Type B pancreatic cell (in vitro differentiated cells): ENCODE results near the gene ENTREP1. TPM values are rescaled to one million over a fixed set of nuclear protein-coding genes. Genes with fewer than 3 reads are reported as not detected.
"Not testable (repeated sequence)": the region's sequence is repeated elsewhere in the genome, so short reads cannot be mapped to it uniquely, and the experiment has no call there.

ENCODE experiments used
- DNase-seq: peaks from one replicate; pipeline ENCODE4 v3.0.0; 2021; ENCODE audit warnings: mixed read lengths; ENCODE audit not compliant: unreplicated experiment; ENCODE audit errors: extremely low spot score
- H3K27ac Mint-ChIP-seq: 2 replicates; pipeline ENCODE4 v1.8.0; 2021; ENCODE audit warnings: mild to moderate bottlenecking, mixed read lengths
- H3K27me3 Mint-ChIP-seq: 2 replicates; pipeline ENCODE4 v1.8.0; 2021; ENCODE audit warnings: mixed read lengths
- H3K36me3 Mint-ChIP-seq: 2 replicates; pipeline ENCODE4 v1.8.0; 2021; ENCODE audit warnings: mixed read lengths
- H3K4me1 Mint-ChIP-seq: one replicate; pipeline ENCODE4 v1.8.0; 2021; ENCODE audit warnings: mixed read lengths; ENCODE audit not compliant: unreplicated experiment
- H3K4me3 Mint-ChIP-seq: 2 replicates; pipeline ENCODE4 v1.8.0; 2021; ENCODE audit warnings: mild to moderate bottlenecking, mixed read lengths
- H3K9me3 Mint-ChIP-seq: 2 replicates; pipeline ENCODE4 v1.8.0; 2021; ENCODE audit warnings: mixed read lengths
- CTCF ChIP-seq: fragments of 200-600 bp; sonication (generic); conservative IDR thresholded peaks from 2 replicates; pipeline ENCODE4 v1.5.0; 2021; ENCODE audit warnings: antibody characterized with exemption, mild to moderate bottlenecking
- total RNA-seq: library from RNA; stranded (reverse); gene quantifications from 2 replicates; pipeline ENCODE4 v1.2.1, GENCODE V29; 2021; ENCODE audit warnings: low replicate concordance

ENTREP1 gene
- total RNA-seq, 1 donor from 2014 or later, result 3.0 TPM

GRCh38 chr9:69431777-69432176, 106.8 kb downstream of the ENTREP1 start:
- H3K36me3 Mint-ChIP-seq, result no peaks in the 10 kb centered on the region
- no peak for TF ChIP-seq CTCF
- H3K4me1 Mint-ChIP-seq, result no peaks in the 10 kb centered on the region
- no peak overlapping the region for H3K27ac Mint-ChIP-seq
- H3K9me3 Mint-ChIP-seq, result no peaks in the 10 kb centered on the region
- no peak overlapping the region for H3K4me3 Mint-ChIP-seq
- no peak for DNase-seq
- peaks cover 6% of the 10 kb centered on the region for H3K27me3 Mint-ChIP-seq

GRCh38 chr9:69432623-69433022, 107.6 kb downstream of the ENTREP1 start:
- H3K36me3 Mint-ChIP-seq, result no peaks in the 10 kb centered on the region
- peaks cover 6% of the 10 kb centered on the region for H3K27me3 Mint-ChIP-seq
- TF ChIP-seq CTCF, result no peak
- no peak overlapping the region for H3K27ac Mint-ChIP-seq
- no peaks in the 10 kb centered on the region for H3K4me1 Mint-ChIP-seq
- H3K9me3 Mint-ChIP-seq, result no peaks in the 10 kb centered on the region
- H3K4me3 Mint-ChIP-seq, result no peak overlapping the region
- no peak for DNase-seq

- Mint-ChIP-seq H3K27ac (no peak overlapping the region), H3K27me3 (peaks cover 3% of the 10 kb centered on the region), H3K4me1 (no peaks in the 10 kb centered on the region), H3K4me3 (no peak overlapping the region), H3K9me3 (no peaks in the 10 kb centered on the region), H3K36me3 (no peaks in the 10 kb centered on the region)
- DNase-seq, result no peak
- no peak for TF ChIP-seq CTCF
Observed at GRCh38 chr9:69433392-69433791, 108.4 kb downstream of the ENTREP1 start.

GRCh38 chr9:69433968-69434367, 109.0 kb downstream of the ENTREP1 start:
- H3K9me3 Mint-ChIP-seq, result no peaks in the 10 kb centered on the region
- DNase-seq, result no peak
- TF ChIP-seq CTCF, result no peak
- H3K4me3 Mint-ChIP-seq, result no peak overlapping the region
- H3K27me3 Mint-ChIP-seq, result peaks cover 3% of the 10 kb centered on the region
- no peak overlapping the region for H3K27ac Mint-ChIP-seq
- H3K36me3 Mint-ChIP-seq, result no peaks in the 10 kb centered on the region
- no peaks in the 10 kb centered on the region for H3K4me1 Mint-ChIP-seq

- H3K9me3 Mint-ChIP-seq, H3K27ac Mint-ChIP-seq, H3K4me1 Mint-ChIP-seq, H3K27me3 Mint-ChIP-seq, H3K4me3 Mint-ChIP-seq, DNase-seq, H3K36me3 Mint-ChIP-seq: not testable (repeated sequence)
Observed at GRCh38 chr9:69439654-69440053, 114.6 kb downstream of the ENTREP1 start.

- not testable (repeated sequence) for H3K4me3 Mint-ChIP-seq, H3K27me3 Mint-ChIP-seq, DNase-seq, H3K4me1 Mint-ChIP-seq, H3K9me3 Mint-ChIP-seq, H3K27ac Mint-ChIP-seq, H3K36me3 Mint-ChIP-seq
Observed at GRCh38 chr9:69440254-69440955, 115.4 kb downstream of the ENTREP1 start.

Other genes starting within 250 kb of the ENTREP1 start
- gene TJP2, start 150.9 kb upstream of the ENTREP1 start, total RNA-seq, result 85.2 and 187 TPM in 2 replicates